GDM1 (cell line): ENCODE measurements around the gene CLN3.
"Not testable (repeated sequence)": the region's sequence is repeated elsewhere in the genome, so short reads cannot be mapped to it uniquely, and the experiment has no call there.

Experiments
- DNase-seq: peaks from one replicate; lab custom pipeline; 2025; lab: John Stamatoyannopoulos, UW

Gene CLN3

GRCh38 chr16:28513484-28514181 is 21.8 kb upstream of the CLN3 start:
- DNase-seq, result no peak

DNA sequence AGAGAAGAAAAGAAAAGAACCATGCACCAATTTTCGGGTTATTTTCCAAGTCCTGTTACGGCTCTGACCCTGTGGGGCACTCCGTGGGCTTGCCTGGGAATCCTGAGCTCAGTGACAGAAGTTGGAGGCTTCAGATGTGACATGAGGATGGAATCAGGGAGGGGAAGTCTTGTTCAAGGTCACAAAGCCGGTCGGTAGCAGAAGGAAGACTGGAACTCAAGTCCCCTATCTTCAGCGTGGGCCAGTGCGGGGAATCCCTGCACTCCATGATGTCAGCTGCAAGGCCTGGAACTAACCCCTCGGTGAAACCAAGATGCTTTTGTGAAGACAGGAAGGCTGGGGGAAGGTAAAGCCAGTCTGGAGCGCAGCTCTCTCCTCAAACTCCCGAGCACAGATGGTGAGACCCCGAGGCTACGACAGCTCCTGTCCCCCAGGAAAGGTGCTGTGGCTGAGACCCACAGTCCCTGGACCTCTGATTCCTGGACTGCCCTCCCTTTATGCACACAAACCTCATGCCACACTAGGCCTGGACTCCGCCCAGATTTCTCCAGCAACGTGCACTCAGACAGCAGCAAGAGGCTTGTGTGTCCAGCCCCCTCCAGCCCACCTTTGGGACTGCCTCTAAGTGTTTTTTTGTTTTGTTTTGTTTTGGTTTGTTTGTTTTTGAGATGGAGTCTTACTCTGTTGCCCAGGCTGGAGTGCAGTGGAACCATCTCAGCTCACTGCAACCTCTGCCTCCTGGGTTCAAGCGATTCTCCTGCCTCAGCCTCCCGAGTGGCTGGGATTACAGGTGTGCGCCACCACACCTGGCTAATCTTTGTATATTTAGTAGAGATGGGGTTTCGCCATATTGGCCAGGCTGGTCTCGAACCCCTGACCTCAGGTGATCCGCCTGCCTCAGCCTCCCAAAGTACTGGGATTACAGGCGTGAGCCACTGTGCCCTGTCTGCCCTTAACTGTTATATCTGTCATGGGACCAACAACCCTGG is 20.2 kb upstream of the CLN3 start:
- DNase-seq, result no peak

DNA sequence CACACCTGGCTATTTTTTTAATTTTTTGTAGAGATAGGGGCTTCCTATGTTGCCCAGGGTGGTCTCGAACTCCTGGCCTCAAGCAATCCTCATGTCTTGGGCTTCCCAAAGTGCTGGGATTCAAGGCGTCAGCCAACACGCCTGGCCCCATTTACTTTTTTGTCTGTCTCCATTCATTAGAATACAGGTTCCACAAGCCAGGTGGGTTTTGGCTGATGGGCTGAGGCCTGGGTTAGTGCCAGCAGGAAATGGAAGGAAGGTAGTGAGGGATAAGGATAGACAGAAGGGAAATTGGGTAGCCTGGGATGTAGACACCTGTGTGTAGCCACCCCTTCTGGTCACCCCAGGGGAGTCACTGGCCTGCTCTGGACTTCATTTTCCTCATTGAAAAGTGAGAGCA is 19.2 kb upstream of the CLN3 start:
- no peak for DNase-seq

GRCh38 chr16:28505489-28506137 is 13.7 kb upstream of the CLN3 start:
- no peak for DNase-seq

DNA sequence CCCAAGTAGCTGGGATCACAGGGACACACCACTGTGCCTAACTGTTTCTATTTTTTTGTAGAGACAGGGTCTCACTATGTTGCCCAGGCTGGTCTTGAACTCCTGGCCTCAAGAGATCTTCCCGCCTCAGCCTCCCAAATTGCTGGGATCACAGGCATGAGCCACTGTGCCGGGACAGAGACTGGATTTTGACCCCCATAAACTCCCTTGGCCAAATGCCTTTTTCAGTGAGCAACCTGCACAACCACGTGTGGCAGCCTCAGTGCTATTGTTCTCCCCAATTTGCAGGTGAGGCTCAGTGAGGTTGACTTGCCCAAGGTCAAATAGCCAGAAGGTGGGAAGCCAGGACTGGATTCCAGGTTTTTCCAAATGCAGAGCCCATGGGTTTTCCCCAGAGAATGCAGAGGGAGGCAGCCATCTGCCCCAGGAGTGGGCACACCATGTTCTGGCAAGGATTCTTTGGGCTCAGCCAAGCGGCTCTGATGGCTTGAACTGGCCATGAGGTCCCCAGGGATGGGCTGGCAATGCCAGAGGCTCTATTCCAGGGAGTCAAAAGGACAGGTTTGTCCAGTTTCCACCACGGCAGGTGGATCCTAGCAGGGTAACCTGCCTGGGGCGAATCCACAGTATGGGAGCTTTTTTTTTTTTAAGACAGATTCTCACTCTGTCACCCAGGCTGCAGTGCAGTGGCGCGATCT is 13.0 kb upstream of the CLN3 start:
- DNase-seq, result no peak

DNA sequence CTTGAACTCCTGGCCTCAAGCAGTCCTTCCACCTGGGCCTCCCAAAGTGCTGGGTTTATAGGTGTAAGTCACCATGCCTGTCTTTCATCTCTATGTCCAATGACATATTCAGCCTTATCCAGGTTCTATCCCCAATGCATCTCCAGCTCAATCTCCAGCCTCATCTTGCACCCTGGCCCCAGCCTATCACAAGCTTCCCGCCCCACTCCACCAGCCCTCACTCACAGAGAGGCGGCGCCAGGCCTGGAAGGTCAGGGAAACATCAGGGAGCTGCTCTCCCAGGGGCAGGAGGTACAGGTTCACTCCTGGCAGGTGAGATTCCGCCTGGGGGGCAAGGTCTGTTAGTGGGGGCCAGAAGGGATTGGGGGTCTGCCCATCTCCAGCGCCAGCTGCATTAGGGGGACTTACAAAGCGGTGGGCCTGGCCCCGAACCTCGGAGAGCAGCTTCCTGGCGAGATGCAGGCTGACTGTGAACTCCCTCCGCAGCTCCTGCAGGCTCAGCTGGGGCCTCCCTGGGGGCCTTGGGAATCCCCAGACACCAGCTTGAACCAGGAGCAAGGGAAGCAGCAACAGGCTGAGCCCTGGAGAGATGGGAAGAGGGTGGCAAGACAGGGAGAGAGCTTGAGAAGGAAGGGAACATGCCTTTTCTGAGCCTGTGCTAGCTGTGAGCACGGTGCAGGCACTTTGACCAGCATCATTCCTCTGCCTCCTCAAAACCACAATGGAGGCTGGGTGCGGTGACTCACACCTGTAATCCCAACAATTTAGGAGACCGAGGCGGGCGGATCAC is 11.8 kb upstream of the CLN3 start:
- DNase-seq, result no peak

DNA sequence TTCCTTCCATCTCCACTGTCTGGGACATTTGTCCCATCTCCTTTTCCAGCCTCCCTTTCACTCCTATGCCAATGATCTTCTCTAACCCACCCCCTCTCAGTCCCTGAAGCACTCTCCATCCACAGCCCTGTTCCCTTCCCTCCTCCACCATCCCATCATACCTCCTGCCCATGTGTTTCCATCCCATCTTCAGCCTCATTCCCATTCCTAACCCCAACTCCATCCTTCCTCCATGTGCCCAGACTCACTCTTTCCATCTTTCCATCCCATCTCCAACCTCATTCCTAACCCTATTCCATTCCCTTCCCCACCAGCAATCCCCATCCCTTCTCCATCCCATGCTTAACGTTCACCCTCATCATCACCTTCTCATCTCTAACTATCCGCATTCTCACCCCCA is 10.4 kb upstream of the CLN3 start:
- no peak for DNase-seq

DNA sequence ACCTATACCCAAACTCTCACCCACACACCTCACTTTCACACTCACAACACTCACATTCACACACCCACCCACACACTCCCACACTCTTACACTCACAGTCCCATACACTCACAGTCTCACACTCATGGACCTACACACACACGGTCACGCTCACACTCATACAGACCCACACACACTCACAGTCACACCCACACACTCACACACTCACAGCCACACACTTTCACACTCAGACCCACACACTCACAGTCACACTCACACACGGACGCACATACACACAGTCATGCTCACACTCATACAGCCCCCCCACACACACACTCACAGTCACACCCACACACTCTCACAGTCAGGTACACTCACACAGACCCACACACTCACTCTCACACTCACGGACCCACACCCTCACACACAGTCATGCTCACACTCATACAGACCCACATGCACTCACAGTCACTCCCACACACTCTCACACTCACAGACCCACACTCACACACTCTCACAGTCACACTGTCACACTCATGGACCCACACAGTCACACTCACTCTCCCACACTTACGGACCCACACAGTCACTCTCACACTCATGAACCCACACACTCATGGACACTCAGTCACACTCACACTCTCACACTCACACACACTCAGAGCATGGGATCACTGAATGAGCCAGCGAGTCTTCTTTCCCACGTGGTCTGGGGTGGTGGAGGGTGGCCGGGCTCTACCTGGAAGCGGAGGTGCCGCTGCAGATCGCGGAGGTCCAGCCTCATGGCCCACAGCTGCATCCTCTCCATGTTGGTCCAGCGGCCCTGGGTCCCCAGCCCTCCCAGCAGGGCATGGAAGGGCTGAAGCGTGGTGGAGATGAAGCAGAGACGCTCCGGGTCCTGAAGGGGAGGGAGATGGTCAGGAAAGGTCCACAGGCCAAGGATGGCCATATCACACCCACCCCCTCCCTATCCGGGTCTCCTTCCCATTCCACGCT is 9.7 kb upstream of the CLN3 start:
- DNase-seq, result no peak

GRCh38 chr16:28500476-28501180 is 8.8 kb upstream of the CLN3 start:
- not testable (repeated sequence) for DNase-seq

- no peak for DNase-seq
Observed at GRCh38 chr16:28499854-28500253, 8.0 kb upstream of the CLN3 start.

GRCh38 chr16:28498666-28499381 is 7.0 kb upstream of the CLN3 start:
- DNase-seq, result no peak

- no peak for DNase-seq
Observed at GRCh38 chr16:28497861-28498599, 6.2 kb upstream of the CLN3 start.

GRCh38 chr16:28497386-28497785 is 5.5 kb upstream of the CLN3 start:
- DNase-seq, result no peak

DNA sequence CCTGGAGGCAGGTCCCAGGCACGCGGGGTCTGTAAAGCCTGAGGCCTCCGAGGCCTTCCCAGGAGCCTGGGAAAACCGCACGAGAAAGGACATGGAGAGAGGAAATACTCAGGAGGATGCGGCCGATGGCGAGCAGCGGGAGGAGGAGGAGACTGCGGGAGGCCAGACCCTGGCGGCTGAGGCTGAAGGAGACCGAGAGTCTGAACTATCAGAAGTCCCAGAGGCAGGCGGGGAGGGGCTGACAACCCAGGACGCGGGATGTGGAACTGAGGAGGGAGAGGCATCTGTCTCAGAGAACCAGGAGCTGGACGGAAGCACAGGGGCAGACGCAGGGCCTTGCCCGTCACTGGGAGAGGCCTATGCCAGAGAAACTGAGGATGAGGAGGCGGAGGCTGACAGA is 5.0 kb upstream of the CLN3 start:
- DNase-seq, result no peak

GRCh38 chr16:28495795-28496749 is 4.2 kb upstream of the CLN3 start:
- no peak for DNase-seq

DNA sequence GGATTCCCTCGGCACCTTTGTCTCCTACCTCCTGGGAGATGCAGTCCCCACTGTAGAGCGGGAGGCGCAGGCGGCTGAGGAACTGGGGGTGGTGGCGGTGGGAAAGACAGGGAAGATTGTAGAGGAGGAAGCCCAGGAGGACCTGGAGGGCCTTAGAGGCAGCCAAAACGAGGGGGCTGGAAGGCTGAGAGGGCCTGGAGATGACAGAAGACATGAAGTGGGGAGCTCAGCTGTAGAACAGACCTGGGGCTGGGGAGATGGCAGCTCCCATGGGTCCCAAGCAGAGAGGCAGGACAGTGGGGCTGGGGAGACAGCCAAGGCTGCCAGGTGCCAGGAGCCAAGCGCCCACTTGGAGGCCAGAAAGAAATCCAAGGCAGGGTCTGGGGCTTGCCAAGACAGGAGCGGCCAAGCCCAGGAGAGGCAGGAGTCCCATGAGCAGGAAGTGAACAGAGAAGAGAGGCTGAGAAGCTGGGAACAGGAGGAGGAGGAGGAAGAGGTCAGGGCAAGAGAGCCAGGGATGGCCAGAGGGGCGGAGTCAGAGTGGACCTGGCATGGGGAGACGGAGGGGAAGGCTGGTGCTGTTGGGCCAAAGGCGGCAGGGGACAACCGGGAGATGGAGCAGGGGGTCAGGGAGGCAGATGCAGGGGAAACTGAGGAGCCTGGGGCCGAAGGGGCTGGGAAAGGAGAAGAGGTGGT is 3.4 kb upstream of the CLN3 start:
- DNase-seq, result no peak
